Measurements from ENCODE around the gene RNF146. TPM values are rescaled to one million over a fixed set of nuclear protein-coding genes. Genes with fewer than 3 reads are reported as not detected.

RNF146 gene
- total and polyA plus RNA-seq, 9 of the 15 experiments (the other 6 are each of a cell fraction or from before 2014, with no cell fraction given) = 8.4 to 30.5 (median 17.5) TPM

DNA sequence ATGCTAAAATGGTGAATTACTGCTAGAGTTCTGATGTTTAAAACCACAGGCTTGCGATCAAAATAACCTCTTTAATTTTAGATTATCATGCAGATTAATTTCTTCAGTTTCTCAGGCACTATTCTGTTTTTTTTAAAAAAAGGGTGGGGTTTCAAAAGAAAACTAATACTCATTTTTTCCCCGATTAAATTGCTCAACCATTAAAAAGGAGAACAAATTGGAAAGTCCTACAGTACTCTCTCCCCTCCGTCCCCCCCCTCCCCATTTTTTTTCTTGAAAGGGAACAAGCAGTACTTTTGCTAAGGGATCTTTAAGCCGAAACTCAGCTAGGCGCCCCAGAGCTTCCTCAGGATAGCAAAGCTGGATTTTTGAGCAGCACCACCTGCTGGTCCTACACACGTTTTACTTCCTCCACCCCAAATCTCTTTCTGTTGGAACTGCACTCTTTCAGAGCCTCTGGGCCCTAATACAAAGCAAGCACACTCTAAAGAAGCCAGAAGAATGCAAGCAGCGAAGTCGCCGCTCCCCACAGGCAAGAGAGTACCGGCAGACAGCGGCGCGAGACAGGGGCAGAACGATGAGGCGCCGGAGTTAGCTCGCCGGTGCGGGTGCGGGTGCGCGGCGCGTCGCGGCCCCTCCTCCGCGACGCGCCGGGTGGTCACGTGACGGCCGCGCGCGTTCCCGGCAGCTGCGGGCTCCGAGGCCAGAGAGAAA is at the start of gene RNF146 (continued):
- TF ChIP-seq, protein P1, sequence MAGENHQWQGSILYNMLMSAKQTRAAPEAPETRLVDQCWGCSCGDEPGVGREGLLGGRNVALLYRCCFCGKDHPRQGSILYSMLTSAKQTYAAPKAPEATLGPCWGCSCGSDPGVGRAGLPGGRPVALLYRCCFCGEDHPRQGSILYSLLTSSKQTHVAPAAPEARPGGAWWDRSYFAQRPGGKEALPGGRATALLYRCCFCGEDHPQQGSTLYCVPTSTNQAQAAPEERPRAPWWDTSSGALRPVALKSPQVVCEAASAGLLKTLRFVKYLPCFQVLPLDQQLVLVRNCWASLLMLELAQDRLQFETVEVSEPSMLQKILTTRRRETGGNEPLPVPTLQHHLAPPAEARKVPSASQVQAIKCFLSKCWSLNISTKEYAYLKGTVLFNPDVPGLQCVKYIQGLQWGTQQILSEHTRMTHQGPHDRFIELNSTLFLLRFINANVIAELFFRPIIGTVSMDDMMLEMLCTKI (IDR thresholded peaks at IDR 0.05; ENCODE audit: partially characterized antibody) = no peak
- TF ChIP-seq C11orf30 (IDR thresholded peaks at IDR 0.05; ENCODE audit: low read depth) = peak; percentile 68
- TF ChIP-seq ZNF124 (CRISPR knock-in tag; IDR thresholded peaks at IDR 0.05) = no peak; the same call in 1 of the 2 replicates
- TF ChIP-seq RFX7 (CRISPR knock-in tag; IDR thresholded peaks at IDR 0.05) = no peak
- TF ChIP-seq, protein P2, sequence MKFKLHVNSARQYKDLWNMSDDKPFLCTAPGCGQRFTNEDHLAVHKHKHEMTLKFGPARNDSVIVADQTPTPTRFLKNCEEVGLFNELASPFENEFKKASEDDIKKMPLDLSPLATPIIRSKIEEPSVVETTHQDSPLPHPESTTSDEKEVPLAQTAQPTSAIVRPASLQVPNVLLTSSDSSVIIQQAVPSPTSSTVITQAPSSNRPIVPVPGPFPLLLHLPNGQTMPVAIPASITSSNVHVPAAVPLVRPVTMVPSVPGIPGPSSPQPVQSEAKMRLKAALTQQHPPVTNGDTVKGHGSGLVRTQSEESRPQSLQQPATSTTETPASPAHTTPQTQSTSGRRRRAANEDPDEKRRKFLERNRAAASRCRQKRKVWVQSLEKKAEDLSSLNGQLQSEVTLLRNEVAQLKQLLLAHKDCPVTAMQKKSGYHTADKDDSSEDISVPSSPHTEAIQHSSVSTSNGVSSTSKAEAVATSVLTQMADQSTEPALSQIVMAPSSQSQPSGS (CRISPR knock-in tag; IDR thresholded peaks at IDR 0.05) = no peak
- TF ChIP-seq, protein P3, sequence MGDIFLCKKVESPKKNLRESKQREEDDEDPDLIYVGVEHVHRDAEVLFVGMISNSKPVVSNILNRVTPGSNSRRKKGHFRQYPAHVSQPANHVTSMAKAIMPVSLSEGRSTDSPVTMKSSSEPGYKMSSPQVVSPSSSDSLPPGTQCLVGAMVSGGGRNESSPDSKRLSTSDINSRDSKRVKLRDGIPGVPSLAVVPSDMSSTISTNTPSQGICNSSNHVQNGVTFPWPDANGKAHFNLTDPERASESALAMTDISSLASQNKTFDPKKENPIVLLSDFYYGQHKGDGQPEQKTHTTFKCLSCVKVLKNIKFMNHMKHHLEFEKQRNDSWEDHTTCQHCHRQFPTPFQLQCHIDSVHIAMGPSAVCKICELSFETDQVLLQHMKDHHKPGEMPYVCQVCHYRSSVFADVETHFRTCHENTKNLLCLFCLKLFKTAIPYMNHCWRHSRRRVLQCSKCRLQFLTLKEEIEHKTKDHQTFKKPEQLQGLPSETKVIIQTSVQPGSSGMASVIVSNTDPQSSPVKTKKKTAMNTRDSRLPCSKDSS (IDR thresholded peaks at IDR 0.05; ENCODE audit: low read depth, partially characterized antibody) = no peak
- TF ChIP-seq TARDBP (IDR thresholded peaks at IDR 0.05) = no peak
- TF ChIP-seq, protein P4, sequence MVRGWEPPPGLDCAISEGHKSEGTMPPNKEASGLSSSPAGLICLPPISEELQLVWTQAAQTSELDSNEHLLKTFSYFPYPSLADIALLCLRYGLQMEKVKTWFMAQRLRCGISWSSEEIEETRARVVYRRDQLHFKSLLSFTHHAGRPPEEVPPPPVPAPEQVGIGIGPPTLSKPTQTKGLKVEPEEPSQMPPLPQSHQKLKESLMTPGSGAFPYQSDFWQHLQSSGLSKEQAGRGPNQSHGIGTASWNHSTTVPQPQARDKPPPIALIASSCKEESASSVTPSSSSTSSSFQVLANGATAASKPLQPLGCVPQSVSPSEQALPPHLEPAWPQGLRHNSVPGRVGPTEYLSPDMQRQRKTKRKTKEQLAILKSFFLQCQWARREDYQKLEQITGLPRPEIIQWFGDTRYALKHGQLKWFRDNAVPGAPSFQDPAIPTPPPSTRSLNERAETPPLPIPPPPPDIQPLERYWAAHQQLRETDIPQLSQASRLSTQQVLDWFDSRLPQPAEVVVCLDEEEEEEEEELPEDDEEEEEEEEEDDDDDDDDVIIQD (CRISPR knock-in tag; IDR thresholded peaks at IDR 0.05) = 0 out of 2 replicates have a peak, but pooled peaks have one; percentile 44
- peak; percentile 32; the same call in 1 of the 2 replicates for TF ChIP-seq SOX6 (IDR thresholded peaks at IDR 0.05)
- TF ChIP-seq ZNF561 (CRISPR knock-in tag; conservative IDR thresholded peaks at IDR 0.05) = no peak
- no peak for TF ChIP-seq ZNF778 (CRISPR knock-in tag; IDR thresholded peaks at IDR 0.05)
- TF ChIP-seq SNRNP70 (optimal IDR thresholded peaks at IDR 0.05; ENCODE audit: low read depth, low read length) = no peak
- TF ChIP-seq RBM34 (IDR thresholded peaks at IDR 0.05; ENCODE audit: borderline replicate concordance, insufficient read depth, low read length) = no peak
- TF ChIP-seq PTBP1 (IDR thresholded peaks at IDR 0.05; ENCODE audit: low read depth, low read length) = no peak
- no peak for TF ChIP-seq ZSCAN32 (CRISPR knock-in tag; IDR thresholded peaks at IDR 0.05)
- TF ChIP-seq, protein P5, sequence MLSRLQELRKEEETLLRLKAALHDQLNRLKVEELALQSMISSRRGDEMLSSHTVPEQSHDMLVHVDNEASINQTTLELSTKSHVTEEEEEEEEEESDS (CRISPR knock-in tag; IDR thresholded peaks at IDR 0.05) = no peak
- TF ChIP-seq, protein P6, sequence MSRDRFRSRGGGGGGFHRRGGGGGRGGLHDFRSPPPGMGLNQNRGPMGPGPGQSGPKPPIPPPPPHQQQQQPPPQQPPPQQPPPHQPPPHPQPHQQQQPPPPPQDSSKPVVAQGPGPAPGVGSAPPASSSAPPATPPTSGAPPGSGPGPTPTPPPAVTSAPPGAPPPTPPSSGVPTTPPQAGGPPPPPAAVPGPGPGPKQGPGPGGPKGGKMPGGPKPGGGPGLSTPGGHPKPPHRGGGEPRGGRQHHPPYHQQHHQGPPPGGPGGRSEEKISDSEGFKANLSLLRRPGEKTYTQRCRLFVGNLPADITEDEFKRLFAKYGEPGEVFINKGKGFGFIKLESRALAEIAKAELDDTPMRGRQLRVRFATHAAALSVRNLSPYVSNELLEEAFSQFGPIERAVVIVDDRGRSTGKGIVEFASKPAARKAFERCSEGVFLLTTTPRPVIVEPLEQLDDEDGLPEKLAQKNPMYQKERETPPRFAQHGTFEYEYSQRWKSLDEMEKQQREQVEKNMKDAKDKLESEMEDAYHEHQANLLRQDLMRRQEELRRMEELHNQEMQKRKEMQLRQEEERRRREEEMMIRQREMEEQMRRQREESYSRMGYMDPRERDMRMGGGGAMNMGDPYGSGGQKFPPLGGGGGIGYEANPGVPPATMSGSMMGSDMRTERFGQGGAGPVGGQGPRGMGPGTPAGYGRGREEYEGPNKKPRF (IDR thresholded peaks at IDR 0.05; ENCODE audit: low read depth, low read length) = no peak
- TF ChIP-seq RNF2 (IDR thresholded peaks at IDR 0.05) = no peak
- no peak for TF ChIP-seq ARHGAP35 (IDR thresholded peaks at IDR 0.05; ENCODE audit: partially characterized antibody)
- no peak for TF ChIP-seq HMG20A (CRISPR knock-in tag; conservative IDR thresholded peaks at IDR 0.05)
- TF ChIP-seq NFIX (CRISPR knock-in tag; IDR thresholded peaks at IDR 0.05; ENCODE audit: low read depth) = no peak
